Lower leg skin (tissue), 4 donors: ENCODE data around the gene DSCAML1. TPM values are rescaled to one million over a fixed set of nuclear protein-coding genes. Genes with fewer than 3 reads are reported as not detected.

Source experiments
- DNase-seq, 2 donors: peaks; one replicate each; pipeline ENCODE4 v3.0.0-alpha.2; 2019; ENCODE audit warnings: low spot score in 2 of 2
- H3K4me3 ChIP-seq: fragments of 200-600 bp; sonication (generic); 2 replicates; pipeline ENCODE4 v1.5.1; 2017; ENCODE audit warnings: mild to moderate bottlenecking, low read depth; ENCODE audit not compliant: poor library complexity, severe bottlenecking
- CTCF ChIP-seq, 3 donors: fragments of 450-650 bp; IDR thresholded peaks; one replicate each; pipeline ENCODE4 v1.5.1; 2016; ENCODE audit warnings: antibody characterized with exemption in 3 of 3, mild to moderate bottlenecking in 3 of 3, moderate library complexity in 2 of 3
- POLR2A ChIP-seq, 2 donors: fragments of 450-650 bp; IDR thresholded peaks; one replicate each; pipeline ENCODE4 v1.6.1; 2016 to 2017; ENCODE audit warnings: antibody characterized with exemption in 2 of 2, mild to moderate bottlenecking in 1 of 2, moderate library complexity in 1 of 2
- WGBS, 2 donors: methylation state at CpG; one replicate each; pipeline ENCODE4 v1.1.5; 2018; 5-methylcytosine and 5-hydroxymethylcytosine counted together
- intact Hi-C: fragments of 100-400 bp; cut with DNase I; formaldehyde crosslinking; loops from one replicate; pipeline ENCODE4 v1.15.0; 2023; ENCODE audit warnings: low total_unique reads
- total RNA-seq, 4 donors: library from RNA; depleted of rRNA; stranded (reverse); fragments of >200 nt; gene quantifications; one replicate each; pipeline ENCODE4 v1.1.0, GENCODE V29; 2016

The DSCAML1 gene
- total RNA-seq, 4 donors from 2014 or later = 0.07 to 0.13 (median 0.08) TPM

GRCh38 chr11:117497206-117497951, 299.6 kb downstream of the DSCAML1 start:
- intact Hi-C loops = no loop called here
- TF ChIP-seq POLR2A (IDR thresholded peaks at IDR 0.05) = no peak
- no peak for TF ChIP-seq CTCF (IDR thresholded peaks at IDR 0.05)
- WGBS, 2 donors = 81 to 86% methylated on average over 8 to 10 of the region's 11 CpGs
- no peak for DNase-seq
- H3K4me3 ChIP-seq = no peak overlapping the region

- TF ChIP-seq POLR2A (IDR thresholded peaks at IDR 0.05) (no peak), CTCF (IDR thresholded peaks at IDR 0.05) (no peak)
- WGBS, 2 donors = 36 to 44% methylated on average over 5 to 6 of the region's 6 CpGs
- intact Hi-C loops = no loop called here
- no peak overlapping the region for H3K4me3 ChIP-seq
- no peak for DNase-seq
These were observed 301.7 kb downstream of the DSCAML1 start for GRCh38 chr11:117495357-117495756.

- DNase-seq = no peak
- WGBS, 2 donors = 55 to 68% methylated on average over 16 to 20 of the region's 20 CpGs
- TF ChIP-seq POLR2A (IDR thresholded peaks at IDR 0.05) (no peak), CTCF (IDR thresholded peaks at IDR 0.05) (no peak)
- H3K4me3 ChIP-seq = no peak overlapping the region
- intact Hi-C loops = no loop called here
These were observed 304.3 kb downstream of the DSCAML1 start for GRCh38 chr11:117492578-117493251.

GRCh38 chr11:117490911-117491310, 306.1 kb downstream of the DSCAML1 start:
- DNase-seq = no peak
- WGBS, 2 donors = 71 to 85% methylated on average over 6 of the region's 6 CpGs
- no peak overlapping the region for H3K4me3 ChIP-seq
- intact Hi-C loops = no loop called here
- TF ChIP-seq CTCF (IDR thresholded peaks at IDR 0.05) (no peak), POLR2A (IDR thresholded peaks at IDR 0.05) (no peak)

GRCh38 chr11:117489999-117490679, 306.9 kb downstream of the DSCAML1 start:
- no peak for DNase-seq
- TF ChIP-seq CTCF (IDR thresholded peaks at IDR 0.05) (no peak), POLR2A (IDR thresholded peaks at IDR 0.05) (no peak)
- WGBS, 2 donors = 38 to 39% methylated on average over 14 of the region's 14 CpGs
- no peak overlapping the region for H3K4me3 ChIP-seq
- intact Hi-C loops = no loop called here
